ENCODE measurements around the gene ARHGAP6.

DNA sequence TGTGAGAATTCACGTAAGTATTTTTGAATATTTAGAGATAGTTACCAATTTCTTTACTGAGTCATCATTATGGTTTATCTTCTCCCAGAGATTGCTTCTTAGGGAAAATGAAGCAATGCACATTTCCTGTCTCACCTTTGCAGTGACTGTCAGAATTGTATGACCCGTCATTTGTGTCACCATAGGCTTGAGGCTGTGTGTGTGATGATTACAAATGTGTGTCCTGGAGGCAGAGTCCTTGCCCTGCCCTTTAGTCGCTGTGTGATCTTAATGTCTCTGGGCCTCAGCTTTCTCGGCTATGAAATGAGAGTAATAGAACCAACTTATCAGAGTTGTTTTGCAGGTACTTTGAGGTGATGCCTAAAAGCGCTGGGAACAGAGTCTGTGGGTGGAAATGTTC is 540.7 kb downstream of the ARHGAP6 start:
- TF ChIP-seq POLR2A (IDR thresholded peaks at IDR 0.05): no peak
- no peak for TF ChIP-seq CTCF (IDR thresholded peaks at IDR 0.05)
